SK-N-SH (cell line): ENCODE data around the gene TPD52L2. TPM values are rescaled to one million over a fixed set of nuclear protein-coding genes. Genes with fewer than 3 reads are reported as not detected.

ENCODE experiments used
- CTCF ChIA-PET: fragments of 300-600, 350-600 bp; formaldehyde crosslinking; extraction: SDS; loops from one replicate; lab custom pipeline; 2021; lab: Yijun Ruan, JAX
- POLR2A ChIA-PET: fragments of 350-600 bp; sonication (Branson Sonifier 250); formaldehyde crosslinking; extraction: SDS; loops from one replicate; lab custom pipeline; 2020; ENCODE audit warnings: antibody characterized with exemption, inconsistent platforms; lab: Yijun Ruan, JAX
- DNase-seq: peaks from one replicate; pipeline ENCODE4 v3.0.0; 2012
- H2AFZ ChIP-seq: fragments of 200-600 bp; sonication (generic); 2 replicates; pipeline ENCODE4 v1.8.1; 2016; ENCODE audit warnings: antibody characterized with exemption, mild to moderate bottlenecking, low read depth
- H3F3A ChIP-seq: fragments of 200-600 bp; sonication (generic); replicated peaks from 2 replicates; pipeline ENCODE3; 2016; ENCODE audit warnings: antibody characterized with exemption, mild to moderate bottlenecking; ENCODE audit not compliant: insufficient read depth
- H3K27ac ChIP-seq, 2 experiments: fragments of 200-500 bp in 1 of 2; fragments of 200-600 bp in 1 of 2; sonication (Bioruptor generic) in 1 of 2; sonication (generic), shearing (Covaris generic) in 1 of 2; 2 replicates each; pipeline versions ENCODE4 v1.5.1 to v1.6.1; 2014 to 2016; ENCODE audit warnings: low read depth in 2 of 2, inconsistent platforms in 1 of 2, low read length in 1 of 2, mild to moderate bottlenecking in 1 of 2, mixed read lengths in 1 of 2
- H3K27me3 ChIP-seq: fragments of 200-600 bp; sonication (generic), shearing (Covaris generic); 2 replicates; pipeline ENCODE4 v1.6.1; 2016; ENCODE audit warnings: mixed run types; ENCODE audit not compliant: insufficient read depth
- H3K36me3 ChIP-seq, 2 experiments: fragments of 200-500 bp in 1 of 2; fragments of 200-600 bp in 1 of 2; sonication (Bioruptor generic) in 1 of 2; sonication (generic) in 1 of 2; replicated peaks in 1 of 2; 2 replicates each; pipeline versions ENCODE3 to v1.5.1; 2014 to 2016; ENCODE audit warnings: low read length in 1 of 2, mild to moderate bottlenecking in 1 of 2; ENCODE audit not compliant: insufficient read depth in 2 of 2, control insufficient read depth in 1 of 2
- H3K4me1 ChIP-seq, 2 experiments: fragments of 200-500 bp in 1 of 2; fragments of 200-600 bp in 1 of 2; sonication (Bioruptor generic) in 1 of 2; sonication (generic), shearing (Covaris generic) in 1 of 2; 2 replicates each; pipeline versions ENCODE4 v1.5.1 to v1.6.1; 2014 to 2016; ENCODE audit warnings: low read depth in 1 of 2, low read length in 1 of 2, mixed run types in 1 of 2; ENCODE audit not compliant: insufficient read depth in 2 of 2, control insufficient read depth in 1 of 2
- H3K4me2 ChIP-seq: fragments of 200-600 bp; sonication (generic), shearing (Covaris generic); 2 replicates; pipeline ENCODE4 v1.6.1; 2017; ENCODE audit warnings: mixed run types
- H3K4me3 ChIP-seq, 2 experiments: fragments of 200-500 bp in 1 of 2; fragments of 200-600 bp in 1 of 2; sonication (Bioruptor generic) in 1 of 2; sonication (generic), shearing (Covaris generic) in 1 of 2; 2 replicates each; pipeline versions ENCODE4 v1.5.1 to v1.8.1; 2014 to 2016; ENCODE audit warnings: low read depth in 2 of 2, inconsistent platforms in 1 of 2, low read length in 1 of 2, mild to moderate bottlenecking in 1 of 2, mixed read lengths in 1 of 2, moderate library complexity in 1 of 2
- H3K79me2 ChIP-seq: fragments of 200-600 bp; sonication (generic); 2 replicates; pipeline ENCODE4 v1.8.1; 2017; ENCODE audit warnings: mild to moderate bottlenecking; ENCODE audit not compliant: insufficient read depth
- H3K9ac ChIP-seq: fragments of 200-600 bp; sonication (generic); 2 replicates; pipeline ENCODE4 v1.6.1; 2017; ENCODE audit warnings: mixed run types
- H3K9me2 ChIP-seq: fragments of 200-600 bp; sonication (generic); 2 replicates; pipeline ENCODE4 v1.6.1; 2017; ENCODE audit warnings: mixed run types
- H3K9me3 ChIP-seq: fragments of 200-600 bp; sonication (generic); 2 replicates; pipeline ENCODE4 v1.6.1; 2017; ENCODE audit warnings: mixed run types, mild to moderate bottlenecking, moderate library complexity
- H4K20me1 ChIP-seq: fragments of 200-600 bp; sonication (generic); 2 replicates; pipeline ENCODE4 v1.6.1; 2017; ENCODE audit warnings: mild to moderate bottlenecking, mixed run types; ENCODE audit not compliant: insufficient read depth
- CHD2 ChIP-seq: fragments of 150-350 bp; IDR thresholded peaks from 2 replicates; pipeline ENCODE4 v1.6.1; 2018; ENCODE audit warnings: low read length; ENCODE audit not compliant: partially characterized antibody
- EP300 ChIP-seq, 2 experiments: IDR thresholded peaks; 2 replicates each; pipeline versions ENCODE4 v1.4.0 to v1.6.1; 2012; ENCODE audit warnings: borderline replicate concordance in 1 of 2, low read depth in 1 of 2, low read length in 1 of 2
- EZH2phosphoT487 ChIP-seq: fragments of 200-600 bp; sonication (generic); IDR thresholded peaks from 2 replicates; pipeline ENCODE4 v1.6.1; 2017; ENCODE audit warnings: low read depth, mixed run types, mild to moderate bottlenecking, antibody characterized with exemption, moderate library complexity, borderline replicate concordance
- FOSL2 ChIP-seq: IDR thresholded peaks from 2 replicates; pipeline ENCODE4 v1.4.0; 2012; ENCODE audit warnings: low read depth, mild to moderate bottlenecking, moderate library complexity, borderline replicate concordance
- FOXJ3 ChIP-seq: sonication (generic); formaldehyde crosslinking; IDR thresholded peaks from 2 replicates; pipeline ENCODE4 v1.5.1; 2020; ENCODE audit warnings: mild to moderate bottlenecking, missing genetic modification reagents
- GABPA ChIP-seq: IDR thresholded peaks from 2 replicates; pipeline ENCODE4 v1.4.0; 2012; ENCODE audit warnings: low read depth, mild to moderate bottlenecking
- GATA2 ChIP-seq: sonication (generic); formaldehyde crosslinking; IDR thresholded peaks from 2 replicates; pipeline ENCODE4 v1.5.0; 2020; ENCODE audit warnings: mild to moderate bottlenecking, missing genetic modification reagents
- JUND ChIP-seq: IDR thresholded peaks from 2 replicates; pipeline ENCODE4 v1.4.0; 2012
- MXI1 ChIP-seq: IDR thresholded peaks from 2 replicates; pipeline ENCODE4 v1.6.1; 2012; ENCODE audit warnings: mild to moderate bottlenecking, low read depth, low read length, improper control_type of control experiment
- NFIC ChIP-seq: IDR thresholded peaks from 2 replicates; pipeline ENCODE4 v1.4.0; 2012; ENCODE audit warnings: borderline replicate concordance
- NRF1 ChIP-seq: IDR thresholded peaks from 2 replicates; pipeline ENCODE4 v1.6.1; 2012; ENCODE audit warnings: low read depth, mild to moderate bottlenecking, low read length
- RFX5 ChIP-seq: IDR thresholded peaks from 2 replicates; pipeline ENCODE4 v1.6.1; 2012; ENCODE audit warnings: mild to moderate bottlenecking, improper control_type of control experiment, low read length
- TAF1 ChIP-seq: IDR thresholded peaks from 2 replicates; pipeline ENCODE4 v1.6.1; 2012; ENCODE audit warnings: low read depth, mild to moderate bottlenecking, low read length, moderate library complexity, borderline replicate concordance
- YY1 ChIP-seq: IDR thresholded peaks from 2 replicates; pipeline ENCODE4 v1.4.0; 2012; ENCODE audit warnings: low read depth, mild to moderate bottlenecking
- WGBS: methylation state at CpG from one replicate; pipeline ENCODE4 v1.1.6; 2017; ENCODE audit warnings: low lambda C conversion rate; 5-methylcytosine and 5-hydroxymethylcytosine counted together
- polyA plus RNA-seq, 3 experiments: library from polyadenylated mRNA; depleted of rRNA; stranded (reverse); fragments of >200 nt; gene quantifications; 2 replicates each; pipeline ENCODE4 v1.2.3, GENCODE V29; 2012
- TF ChIP-seq, protein P1 (sequence below): IDR thresholded peaks from 2 replicates; pipeline ENCODE4 v1.4.0; 2012; ENCODE audit warnings: low read depth, borderline replicate concordance
- TF ChIP-seq, protein P2 (sequence below): fragments of 200-600 bp; sonication (generic); IDR thresholded peaks from 2 replicates; pipeline ENCODE4 v1.6.1; 2017; ENCODE audit warnings: antibody characterized with exemption, mild to moderate bottlenecking, moderate library complexity
- TF ChIP-seq, protein P3 (sequence below): IDR thresholded peaks from 2 replicates; pipeline ENCODE4 v1.6.1; 2012; ENCODE audit warnings: mild to moderate bottlenecking, low read depth, low read length, moderate library complexity

Gene TPD52L2
- polyA plus RNA-seq, 1 of the 3 experiments (the other 2 are of a cell fraction): 137 TPM

DNA sequence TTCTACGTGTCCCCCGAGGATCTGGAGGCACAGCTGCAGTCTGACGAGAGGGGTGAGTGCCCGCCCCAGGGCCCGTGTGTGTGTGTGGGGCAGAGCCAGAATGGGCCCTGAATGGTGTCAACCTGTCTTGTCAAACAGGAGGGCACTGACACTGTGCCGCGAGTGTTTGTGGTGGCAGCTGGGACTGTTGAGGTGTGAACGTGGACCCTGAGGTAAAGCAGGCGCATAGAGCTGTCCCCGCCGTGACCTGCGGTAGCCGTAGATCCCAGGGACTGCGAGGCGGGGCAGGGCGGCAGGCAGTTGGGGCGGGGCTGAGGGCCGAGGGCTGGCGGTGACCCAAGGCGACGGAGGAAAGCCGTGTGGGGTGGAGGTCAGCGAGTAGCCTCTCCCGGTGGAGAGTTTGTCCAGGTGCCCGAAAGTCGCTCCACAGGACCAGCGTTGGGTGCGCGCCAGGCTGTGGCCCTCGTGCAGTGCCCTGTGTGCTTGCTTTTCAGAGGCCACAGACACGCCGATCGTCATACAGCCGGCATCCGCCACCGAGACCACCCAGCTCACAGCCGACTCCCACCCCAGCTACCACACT lies 66.0 kb downstream of the TPD52L2 start:
- POLR2A ChIA-PET: no interaction called here

More for the DNA sequence above, 66.0 kb downstream of the TPD52L2 start:
- H3K79me2 ChIP-seq: peaks cover 22% of the 10 kb centered on the region
- no peaks in the 10 kb centered on the region for H3K27me3 ChIP-seq
- H3K27ac ChIP-seq: no peak overlapping the region
- peaks cover 21 to 62% of the 10 kb centered on the region in 2 experiments for H3K36me3 ChIP-seq
- H3K4me1 ChIP-seq: no peaks in the 10 kb centered on the region
- CTCF ChIA-PET: interaction anchor here (1.0 kb wide), 1 partner anchor 43 kb away, joined by 3 read pairs; no protein-coding TSS in a partner anchor
- H3K4me3 ChIP-seq: no peak overlapping the region
- H3K4me2 ChIP-seq: no peak overlapping the region
- H3K9me2 ChIP-seq: no peaks in the 10 kb centered on the region
- H2AFZ ChIP-seq: no peak overlapping the region
- no peak for DNase-seq
- no peaks in the 10 kb centered on the region for H3K9me3 ChIP-seq
- no peak overlapping the region for H3K9ac ChIP-seq
- TF ChIP-seq NRF1 (no peak), EP300 (IDR thresholded peaks at IDR 0.05; ENCODE audit: borderline replicate concordance in 1 of 2, low read depth in 1 of 2, low read length in 1 of 2) (no peak), TAF1 (no peak), GATA2 (CRISPR knock-in tag) (no peak), RFX5 (no peak), FOSL2 (no peak), FOXJ3 (CRISPR knock-in tag) (no peak), CHD2 (no peak), EZH2phosphoT487 (no peak), JUND (no peak), GABPA (no peak), NFIC (no peak), MXI1 (no peak), YY1 (no peak)
- TF ChIP-seq, protein P1, sequence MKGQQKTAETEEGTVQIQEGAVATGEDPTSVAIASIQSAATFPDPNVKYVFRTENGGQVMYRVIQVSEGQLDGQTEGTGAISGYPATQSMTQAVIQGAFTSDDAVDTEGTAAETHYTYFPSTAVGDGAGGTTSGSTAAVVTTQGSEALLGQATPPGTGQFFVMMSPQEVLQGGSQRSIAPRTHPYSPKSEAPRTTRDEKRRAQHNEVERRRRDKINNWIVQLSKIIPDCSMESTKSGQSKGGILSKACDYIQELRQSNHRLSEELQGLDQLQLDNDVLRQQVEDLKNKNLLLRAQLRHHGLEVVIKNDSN: no peak
- TF ChIP-seq, protein P2, sequence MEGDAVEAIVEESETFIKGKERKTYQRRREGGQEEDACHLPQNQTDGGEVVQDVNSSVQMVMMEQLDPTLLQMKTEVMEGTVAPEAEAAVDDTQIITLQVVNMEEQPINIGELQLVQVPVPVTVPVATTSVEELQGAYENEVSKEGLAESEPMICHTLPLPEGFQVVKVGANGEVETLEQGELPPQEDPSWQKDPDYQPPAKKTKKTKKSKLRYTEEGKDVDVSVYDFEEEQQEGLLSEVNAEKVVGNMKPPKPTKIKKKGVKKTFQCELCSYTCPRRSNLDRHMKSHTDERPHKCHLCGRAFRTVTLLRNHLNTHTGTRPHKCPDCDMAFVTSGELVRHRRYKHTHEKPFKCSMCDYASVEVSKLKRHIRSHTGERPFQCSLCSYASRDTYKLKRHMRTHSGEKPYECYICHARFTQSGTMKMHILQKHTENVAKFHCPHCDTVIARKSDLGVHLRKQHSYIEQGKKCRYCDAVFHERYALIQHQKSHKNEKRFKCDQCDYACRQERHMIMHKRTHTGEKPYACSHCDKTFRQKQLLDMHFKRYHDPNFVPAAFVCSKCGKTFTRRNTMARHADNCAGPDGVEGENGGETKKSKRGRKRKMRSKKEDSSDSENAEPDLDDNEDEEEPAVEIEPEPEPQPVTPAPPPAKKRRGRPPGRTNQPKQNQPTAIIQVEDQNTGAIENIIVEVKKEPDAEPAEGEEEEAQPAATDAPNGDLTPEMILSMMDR: no peak
- TF ChIP-seq, protein P3, sequence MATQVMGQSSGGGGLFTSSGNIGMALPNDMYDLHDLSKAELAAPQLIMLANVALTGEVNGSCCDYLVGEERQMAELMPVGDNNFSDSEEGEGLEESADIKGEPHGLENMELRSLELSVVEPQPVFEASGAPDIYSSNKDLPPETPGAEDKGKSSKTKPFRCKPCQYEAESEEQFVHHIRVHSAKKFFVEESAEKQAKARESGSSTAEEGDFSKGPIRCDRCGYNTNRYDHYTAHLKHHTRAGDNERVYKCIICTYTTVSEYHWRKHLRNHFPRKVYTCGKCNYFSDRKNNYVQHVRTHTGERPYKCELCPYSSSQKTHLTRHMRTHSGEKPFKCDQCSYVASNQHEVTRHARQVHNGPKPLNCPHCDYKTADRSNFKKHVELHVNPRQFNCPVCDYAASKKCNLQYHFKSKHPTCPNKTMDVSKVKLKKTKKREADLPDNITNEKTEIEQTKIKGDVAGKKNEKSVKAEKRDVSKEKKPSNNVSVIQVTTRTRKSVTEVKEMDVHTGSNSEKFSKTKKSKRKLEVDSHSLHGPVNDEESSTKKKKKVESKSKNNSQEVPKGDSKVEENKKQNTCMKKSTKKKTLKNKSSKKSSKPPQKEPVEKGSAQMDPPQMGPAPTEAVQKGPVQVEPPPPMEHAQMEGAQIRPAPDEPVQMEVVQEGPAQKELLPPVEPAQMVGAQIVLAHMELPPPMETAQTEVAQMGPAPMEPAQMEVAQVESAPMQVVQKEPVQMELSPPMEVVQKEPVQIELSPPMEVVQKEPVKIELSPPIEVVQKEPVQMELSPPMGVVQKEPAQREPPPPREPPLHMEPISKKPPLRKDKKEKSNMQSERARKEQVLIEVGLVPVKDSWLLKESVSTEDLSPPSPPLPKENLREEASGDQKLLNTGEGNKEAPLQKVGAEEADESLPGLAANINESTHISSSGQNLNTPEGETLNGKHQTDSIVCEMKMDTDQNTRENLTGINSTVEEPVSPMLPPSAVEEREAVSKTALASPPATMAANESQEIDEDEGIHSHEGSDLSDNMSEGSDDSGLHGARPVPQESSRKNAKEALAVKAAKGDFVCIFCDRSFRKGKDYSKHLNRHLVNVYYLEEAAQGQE: no peak
- H3F3A ChIP-seq: no peaks in the 10 kb centered on the region
- peaks cover 26% of the 10 kb centered on the region; the same call in 1 of the 2 replicates for H4K20me1 ChIP-seq
- 91% methylated on average over 31 of the region's 37 CpGs for WGBS
